A673 (cell line): ENCODE data around the gene TMC1. TPM values are rescaled to one million over a fixed set of nuclear protein-coding genes. Genes with fewer than 3 reads are reported as not detected.

ENCODE experiments used
- BruUV-seq: library from RNA; stranded (reverse); fragments of 400-500 nt; replicated peaks from 2 replicates; lab custom pipeline; 2021; lab: Mats Ljungman, UMichigan
- CTCF ChIA-PET: fragments of 300-600 bp; sonication (Branson Sonifier 250); formaldehyde crosslinking; loops from one replicate; lab custom pipeline; 2022; ENCODE audit warnings: antibody characterized with exemption; lab: Charles Lee
- POLR2A ChIA-PET: fragments of 300-600 bp; sonication (Branson Sonifier 250); formaldehyde crosslinking; loops from one replicate; lab custom pipeline; 2022; ENCODE audit warnings: antibody characterized with exemption; ENCODE audit not compliant: low non-redundant PET; lab: Charles Lee
- DNase-seq: peaks from one replicate; pipeline ENCODE4 v3.0.0-alpha.2; 2015; ENCODE audit warnings: low spot score
- H3K27ac ChIP-seq: fragments of 200-600 bp; sonication (generic); 2 replicates; pipeline ENCODE4 v1.5.1; 2016; ENCODE audit warnings: mixed run types, low read depth, mild to moderate bottlenecking, mixed read lengths, antibody characterized with exemption, low read length; ENCODE audit not compliant: poor library complexity, severe bottlenecking
- H3K27me3 ChIP-seq: fragments of 200-600 bp; sonication (generic); replicated peaks from 2 replicates; pipeline ENCODE4 v1.6.1; 2017; ENCODE audit warnings: mixed run types, low read depth, mild to moderate bottlenecking, mixed read lengths, antibody characterized with exemption, low read length; ENCODE audit not compliant: insufficient read depth, poor library complexity
- H3K36me3 ChIP-seq: fragments of 200-600 bp; sonication (generic); 2 replicates; pipeline ENCODE4 v1.6.1; 2016; ENCODE audit warnings: mixed run types, mild to moderate bottlenecking, mixed read lengths, antibody characterized with exemption, low read length; ENCODE audit not compliant: insufficient read depth, poor library complexity, severe bottlenecking
- H3K4me1 ChIP-seq: fragments of 200-600 bp; sonication (generic); 2 replicates; pipeline ENCODE4 v1.6.1; 2017; ENCODE audit warnings: mixed run types, mild to moderate bottlenecking, mixed read lengths, antibody characterized with exemption, low read length; ENCODE audit not compliant: insufficient read depth, poor library complexity, severe bottlenecking
- H3K4me3 ChIP-seq: fragments of 200-600 bp; sonication (generic); 2 replicates; pipeline ENCODE4 v1.5.1; 2016; ENCODE audit warnings: low read depth, mixed run types, mild to moderate bottlenecking, mixed read lengths, low read length; ENCODE audit not compliant: poor library complexity, severe bottlenecking
- H3K9me3 ChIP-seq: fragments of 200-600 bp; sonication (generic); 2 replicates; pipeline ENCODE4 v1.6.1; 2016; ENCODE audit warnings: mixed run types, low read depth, mild to moderate bottlenecking, mixed read lengths, antibody characterized with exemption, low read length; ENCODE audit not compliant: poor library complexity, severe bottlenecking
- EZH2 ChIP-seq: fragments of 200-600 bp; sonication (generic); IDR thresholded peaks from 2 replicates; pipeline ENCODE4 v1.6.1; 2017; ENCODE audit warnings: borderline replicate concordance, low read depth, mild to moderate bottlenecking, mixed read lengths, antibody characterized with exemption, low read length; ENCODE audit not compliant: poor library complexity, severe bottlenecking
- intact Hi-C: fragments of 100-400 bp; cut with micrococcal nuclease; formaldehyde crosslinking; loops from one replicate; pipeline ENCODE4 v1.10.0; 2022; ENCODE audit not compliant: unreplicated experiment
- total RNA-seq: library from RNA; stranded (reverse); gene quantifications from 2 replicates; pipeline ENCODE4 v1.2.3, GENCODE V29; 2021
- TF ChIP-seq, protein P1 (sequence below): fragments of 300-800, 200-600 bp; sonication (generic); conservative IDR thresholded peaks from 2 replicates; pipeline ENCODE4 v1.5.1; 2017; ENCODE audit warnings: low read depth, mild to moderate bottlenecking, antibody characterized with exemption, low read length, moderate library complexity, mixed read lengths

The TMC1 gene
- total RNA-seq, 1 experiment from 2014 or later: 0.75 TPM

DNA sequence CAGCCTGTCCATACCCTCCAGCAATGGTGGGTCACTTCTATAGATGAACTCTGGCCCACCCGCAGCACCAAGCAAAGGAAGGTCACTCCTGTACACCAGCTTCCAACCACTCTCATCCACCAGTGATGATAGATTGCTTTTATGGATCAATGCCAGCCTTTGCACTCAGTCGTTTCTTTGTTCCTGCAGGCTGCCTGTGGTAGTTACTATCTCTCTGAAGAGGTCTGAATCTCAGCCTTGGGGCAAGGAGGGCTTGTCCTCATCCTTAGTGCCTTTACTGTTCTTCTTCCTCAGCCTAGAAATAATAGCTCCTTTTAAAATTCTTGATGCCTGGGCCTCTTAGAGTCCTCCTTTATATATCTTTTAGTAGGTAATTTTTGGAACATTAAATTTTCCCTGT is 100.8 kb downstream of the TMC1 start:
- Histone ChIP-seq H3K9me3 (no peaks in the 10 kb centered on the region), H3K36me3 (no peaks in the 10 kb centered on the region), H3K27me3 (no peaks in the 10 kb centered on the region), H3K4me3 (no peak overlapping the region), H3K4me1 (no peaks in the 10 kb centered on the region), H3K27ac (no peak overlapping the region)
- ChIA-PET CTCF (no interaction called here), POLR2A (no interaction called here)
- no peak for DNase-seq
- TF ChIP-seq, protein P1, sequence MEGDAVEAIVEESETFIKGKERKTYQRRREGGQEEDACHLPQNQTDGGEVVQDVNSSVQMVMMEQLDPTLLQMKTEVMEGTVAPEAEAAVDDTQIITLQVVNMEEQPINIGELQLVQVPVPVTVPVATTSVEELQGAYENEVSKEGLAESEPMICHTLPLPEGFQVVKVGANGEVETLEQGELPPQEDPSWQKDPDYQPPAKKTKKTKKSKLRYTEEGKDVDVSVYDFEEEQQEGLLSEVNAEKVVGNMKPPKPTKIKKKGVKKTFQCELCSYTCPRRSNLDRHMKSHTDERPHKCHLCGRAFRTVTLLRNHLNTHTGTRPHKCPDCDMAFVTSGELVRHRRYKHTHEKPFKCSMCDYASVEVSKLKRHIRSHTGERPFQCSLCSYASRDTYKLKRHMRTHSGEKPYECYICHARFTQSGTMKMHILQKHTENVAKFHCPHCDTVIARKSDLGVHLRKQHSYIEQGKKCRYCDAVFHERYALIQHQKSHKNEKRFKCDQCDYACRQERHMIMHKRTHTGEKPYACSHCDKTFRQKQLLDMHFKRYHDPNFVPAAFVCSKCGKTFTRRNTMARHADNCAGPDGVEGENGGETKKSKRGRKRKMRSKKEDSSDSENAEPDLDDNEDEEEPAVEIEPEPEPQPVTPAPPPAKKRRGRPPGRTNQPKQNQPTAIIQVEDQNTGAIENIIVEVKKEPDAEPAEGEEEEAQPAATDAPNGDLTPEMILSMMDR: no peak
- TF ChIP-seq EZH2: no peak
- intact Hi-C loops: no loop called here
- no TSS peak for BruUV-seq

DNA sequence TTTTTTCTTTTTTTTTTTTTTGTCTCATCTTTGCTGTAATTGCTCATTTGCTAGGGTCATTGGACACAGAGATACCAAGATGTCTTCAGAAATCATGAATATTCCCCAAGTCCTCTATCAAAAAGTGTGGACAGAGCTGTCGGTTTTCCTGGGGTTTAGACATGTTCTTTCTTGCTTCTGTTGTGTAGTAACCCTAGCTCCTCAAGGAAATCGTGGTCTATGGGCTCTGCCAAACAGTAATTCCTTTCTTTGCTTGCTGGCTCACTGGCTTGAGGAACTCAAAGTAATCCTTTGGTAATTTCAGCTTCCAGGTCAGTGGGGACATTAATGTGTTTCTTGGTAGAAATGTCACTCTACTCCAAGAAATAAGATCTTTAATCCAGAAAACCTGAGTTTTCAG is 101.7 kb downstream of the TMC1 start:
- CTCF ChIA-PET: interaction anchor here (0.7 kb wide), 1 partner anchor 347 kb away, joined by 3 read pairs; no protein-coding TSS in a partner anchor
- no peaks in the 10 kb centered on the region for H3K9me3 ChIP-seq
- no peak for DNase-seq
- TF ChIP-seq, protein P1: no peak
- TF ChIP-seq EZH2: no peak
- no peaks in the 10 kb centered on the region for H3K36me3 ChIP-seq
- intact Hi-C loops: no loop called here
- no TSS peak for BruUV-seq
- H3K4me3 ChIP-seq: no peak overlapping the region
- POLR2A ChIA-PET: no interaction called here
- H3K27ac ChIP-seq: no peak overlapping the region
- no peaks in the 10 kb centered on the region for H3K4me1 ChIP-seq
- H3K27me3 ChIP-seq: no peaks in the 10 kb centered on the region

DNA sequence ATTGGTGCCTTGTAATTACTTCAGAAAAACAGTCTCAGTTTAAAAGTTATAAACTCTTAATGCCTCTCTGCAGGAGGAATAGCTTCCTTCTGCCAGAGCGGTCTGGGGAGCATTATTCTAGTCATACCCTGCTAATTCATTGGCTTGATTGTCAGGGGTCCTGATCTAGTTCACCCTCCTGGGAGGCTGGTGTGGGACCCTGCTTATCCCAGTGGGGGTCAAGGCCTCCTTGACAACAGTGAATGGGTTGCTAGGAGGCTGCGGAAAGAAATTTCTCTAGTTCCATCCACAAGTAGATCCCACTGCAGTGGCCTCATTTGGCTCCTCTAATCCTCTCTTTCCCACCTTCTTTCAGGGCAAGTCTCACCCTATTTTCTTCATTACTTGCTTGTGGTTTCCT is 105.7 kb downstream of the TMC1 start:
- Histone ChIP-seq H3K4me1 (no peaks in the 10 kb centered on the region), H3K27ac (no peak overlapping the region), H3K27me3 (no peaks in the 10 kb centered on the region), H3K9me3 (no peaks in the 10 kb centered on the region), H3K36me3 (no peaks in the 10 kb centered on the region), H3K4me3 (no peak overlapping the region)
- BruUV-seq: no TSS peak
- no peak for DNase-seq
- CTCF ChIA-PET: no interaction called here
- no peak for TF ChIP-seq EZH2
- TF ChIP-seq, protein P1: no peak
- POLR2A ChIA-PET: interaction anchor here (0.5 kb wide), 1 partner anchor 193 kb away, joined by 3 read pairs; no protein-coding TSS in a partner anchor
- intact Hi-C loops: no loop called here
